ENCODE measurements around the gene ADRA2C. TPM values are rescaled to one million over a fixed set of nuclear protein-coding genes. Genes with fewer than 3 reads are reported as not detected.

Gene ADRA2C
- total RNA-seq, 6 experiments from 2014 or later = 0.17 to 0.81 (median 0.65) TPM; not detected in 1

DNA sequence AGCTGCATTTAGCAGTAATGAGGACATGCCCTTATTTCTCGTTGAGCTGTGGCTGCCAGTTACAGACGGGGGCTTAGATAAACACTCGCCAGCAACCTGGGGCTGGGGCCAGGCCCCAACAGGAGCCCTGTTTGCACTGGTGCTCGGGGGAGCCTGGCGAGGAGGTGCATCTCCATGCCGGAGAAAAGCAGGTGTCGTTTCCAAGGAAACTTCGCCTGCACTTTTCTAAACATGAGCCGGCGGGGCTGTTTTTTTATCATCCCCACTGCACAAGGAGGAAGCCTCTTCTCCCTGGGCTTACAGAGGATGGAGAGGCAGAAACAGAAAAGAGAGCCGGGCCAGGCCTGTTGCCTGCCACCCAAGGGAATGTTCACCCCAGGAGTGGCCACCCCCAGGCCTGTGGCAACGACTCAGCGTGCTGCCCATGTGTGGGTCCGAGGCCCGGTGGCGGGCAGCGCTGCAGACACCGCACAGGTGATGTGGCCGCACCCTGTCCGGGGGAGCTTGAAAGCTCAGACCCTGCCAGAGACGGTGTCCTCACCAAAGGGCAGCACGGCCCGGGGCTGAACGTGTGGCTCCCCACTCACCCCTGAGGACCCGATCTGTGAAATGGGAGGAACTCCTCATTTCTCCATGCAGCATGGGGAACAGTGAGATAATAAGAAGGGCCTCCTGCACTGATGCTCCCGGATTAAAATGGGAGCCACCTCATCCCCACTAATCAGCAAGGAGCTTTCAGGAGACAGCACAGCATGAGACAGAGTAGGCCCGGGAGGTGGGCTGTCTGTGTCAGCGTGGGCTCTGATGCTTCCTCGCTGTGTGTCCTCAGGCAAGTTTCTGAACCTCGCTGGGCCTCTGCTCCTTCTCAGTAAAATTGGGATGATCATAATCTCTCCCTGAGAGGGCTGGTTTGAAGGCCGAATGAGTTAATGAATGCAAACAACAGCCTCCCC, 33.8 kb upstream of the ADRA2C start:
- H3K36me3 ChIP-seq = no peaks in the 10 kb centered on the region
- intact Hi-C loops (cut with DNase I) = no loop called here
- no peak for DNase-seq
- no peaks in the 10 kb centered on the region for H3K27me3 ChIP-seq
- WGBS (ENCODE audit: insufficient coverage, low coverage, low lambda C conversion rate, missing lambda C conversion rate) = 66% methylated on average over 5 of the region's 31 CpGs
- no peaks in the 10 kb centered on the region for H3K4me1 ChIP-seq
- H3K9me3 ChIP-seq = no peaks in the 10 kb centered on the region
- H3K27ac ChIP-seq = no peak overlapping the region
- no peak overlapping the region for H3K4me3 ChIP-seq
- TF ChIP-seq POLR2A (IDR thresholded peaks at IDR 0.05) = no peak
- TF ChIP-seq, protein P1, sequence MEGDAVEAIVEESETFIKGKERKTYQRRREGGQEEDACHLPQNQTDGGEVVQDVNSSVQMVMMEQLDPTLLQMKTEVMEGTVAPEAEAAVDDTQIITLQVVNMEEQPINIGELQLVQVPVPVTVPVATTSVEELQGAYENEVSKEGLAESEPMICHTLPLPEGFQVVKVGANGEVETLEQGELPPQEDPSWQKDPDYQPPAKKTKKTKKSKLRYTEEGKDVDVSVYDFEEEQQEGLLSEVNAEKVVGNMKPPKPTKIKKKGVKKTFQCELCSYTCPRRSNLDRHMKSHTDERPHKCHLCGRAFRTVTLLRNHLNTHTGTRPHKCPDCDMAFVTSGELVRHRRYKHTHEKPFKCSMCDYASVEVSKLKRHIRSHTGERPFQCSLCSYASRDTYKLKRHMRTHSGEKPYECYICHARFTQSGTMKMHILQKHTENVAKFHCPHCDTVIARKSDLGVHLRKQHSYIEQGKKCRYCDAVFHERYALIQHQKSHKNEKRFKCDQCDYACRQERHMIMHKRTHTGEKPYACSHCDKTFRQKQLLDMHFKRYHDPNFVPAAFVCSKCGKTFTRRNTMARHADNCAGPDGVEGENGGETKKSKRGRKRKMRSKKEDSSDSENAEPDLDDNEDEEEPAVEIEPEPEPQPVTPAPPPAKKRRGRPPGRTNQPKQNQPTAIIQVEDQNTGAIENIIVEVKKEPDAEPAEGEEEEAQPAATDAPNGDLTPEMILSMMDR (IDR thresholded peaks at IDR 0.05) = no peak
- ATAC-seq = no peak

DNA sequence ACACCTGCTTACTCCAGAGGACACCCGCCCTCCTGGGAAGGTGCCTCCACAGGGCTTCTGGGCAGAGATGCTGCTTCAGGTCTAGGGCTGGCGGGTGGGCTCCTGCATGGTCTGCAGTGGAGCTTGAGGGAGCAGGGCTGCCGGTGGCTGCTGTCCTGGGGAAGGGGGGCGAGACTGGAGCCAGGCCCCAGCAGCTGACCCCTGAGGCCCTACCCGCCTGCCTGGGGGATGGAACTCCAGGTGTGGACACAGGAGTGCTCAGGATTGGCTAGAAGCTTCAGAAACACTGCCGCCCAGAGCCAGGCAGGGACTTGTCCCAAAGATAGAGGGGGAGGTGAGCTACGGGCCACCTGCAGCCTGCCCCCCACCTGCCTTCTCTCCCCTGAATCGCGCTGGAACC, 33.0 kb upstream of the ADRA2C start:
- ATAC-seq (no peak), DNase-seq (no peak)
- Histone ChIP-seq H3K9me3 (no peaks in the 10 kb centered on the region), H3K27me3 (no peaks in the 10 kb centered on the region), H3K4me3 (no peak overlapping the region), H3K27ac (no peak overlapping the region), H3K4me1 (no peaks in the 10 kb centered on the region), H3K36me3 (no peaks in the 10 kb centered on the region)
- 18% methylated on average over 4 of the region's 9 CpGs for WGBS (ENCODE audit: insufficient coverage, low coverage, low lambda C conversion rate, missing lambda C conversion rate)
- intact Hi-C loops (cut with DNase I) = no loop called here
- TF ChIP-seq POLR2A (IDR thresholded peaks at IDR 0.05) = no peak
- TF ChIP-seq, protein P1 (IDR thresholded peaks at IDR 0.05) = no peak

DNA sequence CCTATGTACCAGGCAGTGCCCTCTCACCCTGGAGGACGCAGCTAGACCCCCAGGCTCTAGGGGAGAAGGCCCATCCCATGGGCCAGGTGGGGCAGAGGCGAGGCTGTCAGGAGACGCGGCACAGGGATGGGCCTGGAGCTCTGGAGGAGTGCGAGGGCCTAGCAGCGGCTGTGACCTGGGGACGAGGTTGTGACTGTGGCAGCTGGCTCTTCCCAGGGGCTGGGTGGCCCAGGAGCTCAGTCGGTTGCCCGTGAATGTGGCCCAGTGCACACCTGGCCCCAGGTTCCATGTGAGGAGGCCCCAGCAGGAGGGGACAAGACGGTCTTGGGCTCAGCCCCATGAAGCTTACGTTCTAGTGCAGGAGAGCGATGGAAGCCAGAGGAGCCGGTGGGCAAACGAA, 31.0 kb upstream of the ADRA2C start:
- TF ChIP-seq, protein P1 (IDR thresholded peaks at IDR 0.05) = no peak
- TF ChIP-seq POLR2A (IDR thresholded peaks at IDR 0.05) = no peak
- H3K4me3 ChIP-seq = no peak overlapping the region
- ATAC-seq = no peak
- H3K27ac ChIP-seq = no peak overlapping the region
- DNase-seq = no peak
- no peaks in the 10 kb centered on the region for H3K27me3 ChIP-seq
- no peaks in the 10 kb centered on the region for H3K36me3 ChIP-seq
- H3K4me1 ChIP-seq = no peaks in the 10 kb centered on the region
- H3K9me3 ChIP-seq = no peaks in the 10 kb centered on the region
- intact Hi-C loops (cut with DNase I) = no loop called here
- WGBS (ENCODE audit: insufficient coverage, low coverage, low lambda C conversion rate, missing lambda C conversion rate) = 33% methylated on average over 1 of the region's 14 CpGs

DNA sequence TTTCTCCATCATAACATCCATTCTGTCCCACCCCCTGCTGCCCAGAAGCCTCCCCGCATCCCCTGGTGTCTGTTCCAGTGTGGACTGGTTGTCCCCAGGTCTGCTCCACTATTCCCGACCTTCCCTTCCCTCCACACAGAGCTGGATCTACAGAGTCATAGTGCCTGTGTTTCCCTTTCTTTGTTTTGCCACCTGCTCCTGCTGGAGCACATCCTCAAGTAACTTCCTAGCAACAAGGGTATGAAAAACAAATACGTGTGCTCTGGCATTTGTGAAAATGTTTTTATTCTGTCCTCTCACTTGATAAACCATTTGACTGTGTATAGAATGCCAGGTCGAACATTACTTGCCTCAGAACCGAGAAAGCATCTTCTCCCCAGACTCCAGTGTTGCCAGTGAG, 29.9 kb upstream of the ADRA2C start:
- H3K4me3 ChIP-seq = no peak overlapping the region
- no peaks in the 10 kb centered on the region for H3K27me3 ChIP-seq
- H3K27ac ChIP-seq = no peak overlapping the region
- TF ChIP-seq, protein P1 (IDR thresholded peaks at IDR 0.05) = no peak
- TF ChIP-seq POLR2A (IDR thresholded peaks at IDR 0.05) = no peak
- WGBS (ENCODE audit: insufficient coverage, low coverage, low lambda C conversion rate, missing lambda C conversion rate) = 58% methylated on average over 5 of the region's 5 CpGs
- no peaks in the 10 kb centered on the region for H3K36me3 ChIP-seq
- H3K4me1 ChIP-seq = no peaks in the 10 kb centered on the region
- DNase-seq (no peak), ATAC-seq (no peak)
- no peaks in the 10 kb centered on the region for H3K9me3 ChIP-seq
- intact Hi-C loops (cut with DNase I) = no loop called here

Data from right lobe of liver (tissue), 6 donors.